GM10248 (cell line): ENCODE data around the gene ASGR1.
A peak's percentile ranks its signal among the peaks of the same experiment; 100 is the strongest.

ENCODE experiments used
- CTCF ChIA-PET: fragments of 300-600 bp; sonication (Branson Sonifier 250); formaldehyde crosslinking; extraction: SDS; loops from one replicate; lab custom pipeline; 2021; ENCODE audit warnings: antibody characterized with exemption; lab: Yijun Ruan, JAX
- POLR2A ChIA-PET: fragments of 350-650 bp; sonication (Branson Sonifier 250); formaldehyde crosslinking; extraction: SDS; loops from one replicate; lab custom pipeline; 2020; ENCODE audit warnings: antibody characterized with exemption; lab: Yijun Ruan, JAX
- DNase-seq: peaks from one replicate; pipeline ENCODE4 v3.0.0; 2012; ENCODE audit errors: extremely low spot score
- CTCF ChIP-seq: IDR thresholded peaks from 2 replicates; pipeline ENCODE4 v1.5.1; 2012; ENCODE audit warnings: mild to moderate bottlenecking, low read depth; ENCODE audit errors: extremely low read depth, missing control alignments, control extremely low read depth

Gene ASGR1

GRCh38 chr17:7191571-7192270 is 12.6 kb upstream of the ASGR1 start:
- ChIA-PET CTCF (interaction anchor here (1.0 to 1.1 kb wide), 3 partner anchors 13 to 34 kb away, joined by 3 to 4 read pairs (median 4); partner anchors contain the start of gene ASGR1), POLR2A (interaction anchor here (0.6 kb wide), 1 partner anchor 490 kb away, joined by 4 read pairs; no protein-coding TSS in a partner anchor)
- DNase-seq, result peak; percentile 57
- no peak for TF ChIP-seq CTCF

GRCh38 chr17:7191069-7191468 is 11.9 kb upstream of the ASGR1 start:
- DNase-seq, result no peak
- CTCF ChIA-PET, result interaction anchor here (1.0 to 1.1 kb wide), 3 partner anchors 12 to 34 kb away, joined by 3 to 4 read pairs (median 4); partner anchors contain the start of gene ASGR1
- POLR2A ChIA-PET, result no interaction called here
- no peak for TF ChIP-seq CTCF

- TF ChIP-seq CTCF, result no peak
- DNase-seq, result no peak
- ChIA-PET CTCF (interaction anchor here (1.0 to 3.6 kb wide), 4 partner anchors 11 to 33 kb away, joined by 3 to 23 read pairs (median 4); partner anchors contain the start of gene ASGR1), POLR2A (no interaction called here)
Measured at GRCh38 chr17:7190276-7190917, 11.2 kb upstream of the ASGR1 start.

- ChIA-PET CTCF (interaction anchor here (1.2 to 2.0 kb wide), 2 partner anchors 9 to 135 kb away, joined by 3 to 10 read pairs; no protein-coding TSS in a partner anchor), POLR2A (no interaction called here)
- DNase-seq, result no peak
- no peak for TF ChIP-seq CTCF
Measured at GRCh38 chr17:7186241-7186640, 7.1 kb upstream of the ASGR1 start.

GRCh38 chr17:7184647-7185046 is 5.5 kb upstream of the ASGR1 start:
- no peak for TF ChIP-seq CTCF
- POLR2A ChIA-PET, result no interaction called here
- DNase-seq, result no peak
- CTCF ChIA-PET, result interaction anchor here (2.0 kb wide), 2 partner anchors 7 to 48 kb away, joined by 4 to 10 read pairs; no protein-coding TSS in a partner anchor

GRCh38 chr17:7184091-7184488 is 4.9 kb upstream of the ASGR1 start:
- ChIA-PET POLR2A (no interaction called here), CTCF (interaction anchor here (1.0 to 2.0 kb wide), 2 partner anchors 11 to 47 kb away, joined by 3 to 4 read pairs; no protein-coding TSS in a partner anchor)
- DNase-seq, result no peak
- TF ChIP-seq CTCF, result no peak
